Measurements from ENCODE around the gene IL1F10.

GRCh38 chr2:113038291-113038690, 29.5 kb upstream of the IL1F10 start:
- TF ChIP-seq, protein P1, sequence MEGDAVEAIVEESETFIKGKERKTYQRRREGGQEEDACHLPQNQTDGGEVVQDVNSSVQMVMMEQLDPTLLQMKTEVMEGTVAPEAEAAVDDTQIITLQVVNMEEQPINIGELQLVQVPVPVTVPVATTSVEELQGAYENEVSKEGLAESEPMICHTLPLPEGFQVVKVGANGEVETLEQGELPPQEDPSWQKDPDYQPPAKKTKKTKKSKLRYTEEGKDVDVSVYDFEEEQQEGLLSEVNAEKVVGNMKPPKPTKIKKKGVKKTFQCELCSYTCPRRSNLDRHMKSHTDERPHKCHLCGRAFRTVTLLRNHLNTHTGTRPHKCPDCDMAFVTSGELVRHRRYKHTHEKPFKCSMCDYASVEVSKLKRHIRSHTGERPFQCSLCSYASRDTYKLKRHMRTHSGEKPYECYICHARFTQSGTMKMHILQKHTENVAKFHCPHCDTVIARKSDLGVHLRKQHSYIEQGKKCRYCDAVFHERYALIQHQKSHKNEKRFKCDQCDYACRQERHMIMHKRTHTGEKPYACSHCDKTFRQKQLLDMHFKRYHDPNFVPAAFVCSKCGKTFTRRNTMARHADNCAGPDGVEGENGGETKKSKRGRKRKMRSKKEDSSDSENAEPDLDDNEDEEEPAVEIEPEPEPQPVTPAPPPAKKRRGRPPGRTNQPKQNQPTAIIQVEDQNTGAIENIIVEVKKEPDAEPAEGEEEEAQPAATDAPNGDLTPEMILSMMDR (IDR thresholded peaks at IDR 0.05; ENCODE audit: insufficient read depth, low read length), result no peak
- TF ChIP-seq GABPA (IDR thresholded peaks at IDR 0.05; ENCODE audit: low read depth) (no peak), POLR2AphosphoS5 (IDR thresholded peaks at IDR 0.05; ENCODE audit: low read depth) (no peak)
- TF ChIP-seq, protein P2, sequence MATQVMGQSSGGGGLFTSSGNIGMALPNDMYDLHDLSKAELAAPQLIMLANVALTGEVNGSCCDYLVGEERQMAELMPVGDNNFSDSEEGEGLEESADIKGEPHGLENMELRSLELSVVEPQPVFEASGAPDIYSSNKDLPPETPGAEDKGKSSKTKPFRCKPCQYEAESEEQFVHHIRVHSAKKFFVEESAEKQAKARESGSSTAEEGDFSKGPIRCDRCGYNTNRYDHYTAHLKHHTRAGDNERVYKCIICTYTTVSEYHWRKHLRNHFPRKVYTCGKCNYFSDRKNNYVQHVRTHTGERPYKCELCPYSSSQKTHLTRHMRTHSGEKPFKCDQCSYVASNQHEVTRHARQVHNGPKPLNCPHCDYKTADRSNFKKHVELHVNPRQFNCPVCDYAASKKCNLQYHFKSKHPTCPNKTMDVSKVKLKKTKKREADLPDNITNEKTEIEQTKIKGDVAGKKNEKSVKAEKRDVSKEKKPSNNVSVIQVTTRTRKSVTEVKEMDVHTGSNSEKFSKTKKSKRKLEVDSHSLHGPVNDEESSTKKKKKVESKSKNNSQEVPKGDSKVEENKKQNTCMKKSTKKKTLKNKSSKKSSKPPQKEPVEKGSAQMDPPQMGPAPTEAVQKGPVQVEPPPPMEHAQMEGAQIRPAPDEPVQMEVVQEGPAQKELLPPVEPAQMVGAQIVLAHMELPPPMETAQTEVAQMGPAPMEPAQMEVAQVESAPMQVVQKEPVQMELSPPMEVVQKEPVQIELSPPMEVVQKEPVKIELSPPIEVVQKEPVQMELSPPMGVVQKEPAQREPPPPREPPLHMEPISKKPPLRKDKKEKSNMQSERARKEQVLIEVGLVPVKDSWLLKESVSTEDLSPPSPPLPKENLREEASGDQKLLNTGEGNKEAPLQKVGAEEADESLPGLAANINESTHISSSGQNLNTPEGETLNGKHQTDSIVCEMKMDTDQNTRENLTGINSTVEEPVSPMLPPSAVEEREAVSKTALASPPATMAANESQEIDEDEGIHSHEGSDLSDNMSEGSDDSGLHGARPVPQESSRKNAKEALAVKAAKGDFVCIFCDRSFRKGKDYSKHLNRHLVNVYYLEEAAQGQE (IDR thresholded peaks at IDR 0.05; ENCODE audit: insufficient replicate concordance, low read depth), result no peak

Data from HL-60 (cell line).